Suppressor macrophage (primary cell): ENCODE data around the gene EPHB4.
"Not testable (repeated sequence)": the region's sequence is repeated elsewhere in the genome, so short reads cannot be mapped to it uniquely, and the experiment has no call there.

Experiments used
- DNase-seq, 4 experiments: peaks; one replicate each; pipeline ENCODE4 v3.0.0-alpha.2; 2020 to 2022

The EPHB4 gene

GRCh38 chr7:100819586-100819985 lies 7.7 kb downstream of the EPHB4 start:
- DNase-seq = no peak

GRCh38 chr7:100818825-100819224 lies 8.5 kb downstream of the EPHB4 start:
- no peak for DNase-seq

GRCh38 chr7:100818366-100818765 lies 9.0 kb downstream of the EPHB4 start:
- no peak for DNase-seq

- DNase-seq = no peak
Observed at GRCh38 chr7:100817097-100817496, 10.2 kb downstream of the EPHB4 start.

GRCh38 chr7:100816515-100816914 lies 10.8 kb downstream of the EPHB4 start:
- DNase-seq = not testable (repeated sequence)

GRCh38 chr7:100812729-100813128 lies 14.6 kb downstream of the EPHB4 start:
- DNase-seq = no peak

GRCh38 chr7:100811480-100811879 lies 15.8 kb downstream of the EPHB4 start:
- no peak for DNase-seq

GRCh38 chr7:100808354-100808875 lies 18.9 kb downstream of the EPHB4 start:
- DNase-seq = no peak

GRCh38 chr7:100806883-100807282 lies 20.4 kb downstream of the EPHB4 start:
- DNase-seq = not testable (repeated sequence)

- no peak for DNase-seq
Observed at GRCh38 chr7:100806276-100806675, 21.0 kb downstream of the EPHB4 start.

- no peak for DNase-seq
Observed at GRCh38 chr7:100804681-100805431, 22.5 kb downstream of the EPHB4 start.

- peak; percentile 82 to 92 (median 88) for DNase-seq
Observed at GRCh38 chr7:100803398-100804161, 23.7 kb downstream of the EPHB4 start.

GRCh38 chr7:100802951-100803350 lies 24.4 kb downstream of the EPHB4 start:
- DNase-seq = no peak

- DNase-seq = no peak
Observed at GRCh38 chr7:100801833-100802568, 25.3 kb downstream of the EPHB4 start.

- DNase-seq = peak; percentile 60 to 79 (median 73)
Observed at GRCh38 chr7:100799037-100799896, 28.1 kb downstream of the EPHB4 start.

- no peak for DNase-seq
Observed at GRCh38 chr7:100794741-100795140, 32.6 kb downstream of the EPHB4 start.

GRCh38 chr7:100793806-100794660 lies 33.3 kb downstream of the EPHB4 start:
- no peak for DNase-seq

- DNase-seq = no peak
Observed at GRCh38 chr7:100791881-100792666, 35.2 kb downstream of the EPHB4 start.

GRCh38 chr7:100789055-100789454 lies 38.3 kb downstream of the EPHB4 start:
- DNase-seq = no peak

GRCh38 chr7:100786323-100786722 lies 41.0 kb downstream of the EPHB4 start:
- DNase-seq = no peak
